HUES6 (cell line): Measurements from ENCODE around the gene ALG12.
"Not testable (repeated sequence)": the region's sequence is repeated elsewhere in the genome, so short reads cannot be mapped to it uniquely, and the experiment has no call there.

ENCODE experiments used
- H3K27ac ChIP-seq: 2 replicates; pipeline ENCODE4 v1.7.0; 2013; ENCODE audit warnings: low read depth, mild to moderate bottlenecking, low read length, inconsistent platforms
- H3K27me3 ChIP-seq: 2 replicates; pipeline ENCODE4 v1.6.1; 2013; ENCODE audit warnings: low read length; ENCODE audit not compliant: control insufficient read depth, insufficient read depth
- H3K36me3 ChIP-seq: 2 replicates; pipeline ENCODE4 v1.6.1; 2013; ENCODE audit warnings: low read length; ENCODE audit not compliant: control insufficient read depth, insufficient read depth
- H3K4me1 ChIP-seq: 2 replicates; pipeline ENCODE4 v1.6.1; 2013; ENCODE audit warnings: low read length; ENCODE audit not compliant: control insufficient read depth, insufficient read depth
- H3K4me3 ChIP-seq: 2 replicates; pipeline ENCODE4 v1.5.1; 2013; ENCODE audit warnings: low read depth, low read length
- H3K9ac ChIP-seq: one replicate; pipeline ENCODE4 v1.6.1; 2013; ENCODE audit warnings: mild to moderate bottlenecking, low read length
- H3K9me3 ChIP-seq: 2 replicates; pipeline ENCODE4 v1.6.1; 2013; ENCODE audit warnings: low read depth, low read length; ENCODE audit not compliant: control insufficient read depth, insufficient read depth

The ALG12 gene

DNA sequence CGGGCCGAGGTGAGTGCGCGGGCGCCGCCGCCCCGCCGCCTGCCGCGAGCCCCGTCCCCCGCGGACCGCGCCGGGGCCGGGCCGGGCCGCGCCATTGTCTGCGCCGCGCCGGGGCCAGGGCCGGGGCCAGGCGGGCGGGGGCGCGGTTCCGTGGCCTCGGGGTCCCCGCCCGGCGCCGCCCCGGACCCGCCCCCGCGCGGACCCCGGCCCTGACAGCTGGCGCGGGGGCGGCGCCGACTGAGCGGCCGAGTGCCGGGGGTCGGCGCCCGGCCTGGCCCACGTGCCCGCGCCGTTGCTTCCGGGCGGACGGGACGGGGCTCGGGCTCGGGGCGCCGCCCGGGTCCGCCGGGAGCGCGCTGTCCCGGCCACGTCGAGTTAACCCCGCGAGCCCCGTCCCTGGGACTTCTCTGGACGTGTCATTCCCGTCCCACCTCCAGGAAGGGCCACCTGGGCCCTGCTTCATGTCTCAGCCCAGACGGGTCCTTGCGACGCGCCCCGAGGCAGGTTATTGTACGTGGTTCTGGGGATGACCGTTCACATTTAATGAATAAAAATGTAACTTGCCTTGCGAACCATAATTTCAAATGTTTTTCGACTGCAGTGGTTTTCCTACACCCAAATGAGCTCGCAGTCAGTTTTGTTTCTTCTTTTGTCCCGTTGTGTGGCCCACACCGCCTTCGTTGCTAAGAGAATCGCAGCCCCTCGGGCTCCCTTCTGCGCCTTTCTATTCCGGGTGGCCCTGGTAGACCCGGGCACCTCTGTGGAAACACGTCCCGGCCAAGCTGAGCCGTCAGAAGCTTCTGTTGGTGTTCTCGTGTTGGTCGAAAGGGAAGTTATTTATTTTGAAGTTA lies 64.0 kb downstream of the ALG12 start:
- Histone ChIP-seq H3K4me1 (peaks cover 19% of the 10 kb centered on the region), H3K9me3 (no peaks in the 10 kb centered on the region), H3K27me3 (peaks cover 40% of the 10 kb centered on the region), H3K27ac (no peak overlapping the region), H3K36me3 (0 out of 2 replicates have a peak, but pooled peaks cover 3% of the 10 kb centered on the region), H3K4me3 (peak overlapping the region; percentile 98), H3K9ac (peak overlapping the region; percentile 78)

DNA sequence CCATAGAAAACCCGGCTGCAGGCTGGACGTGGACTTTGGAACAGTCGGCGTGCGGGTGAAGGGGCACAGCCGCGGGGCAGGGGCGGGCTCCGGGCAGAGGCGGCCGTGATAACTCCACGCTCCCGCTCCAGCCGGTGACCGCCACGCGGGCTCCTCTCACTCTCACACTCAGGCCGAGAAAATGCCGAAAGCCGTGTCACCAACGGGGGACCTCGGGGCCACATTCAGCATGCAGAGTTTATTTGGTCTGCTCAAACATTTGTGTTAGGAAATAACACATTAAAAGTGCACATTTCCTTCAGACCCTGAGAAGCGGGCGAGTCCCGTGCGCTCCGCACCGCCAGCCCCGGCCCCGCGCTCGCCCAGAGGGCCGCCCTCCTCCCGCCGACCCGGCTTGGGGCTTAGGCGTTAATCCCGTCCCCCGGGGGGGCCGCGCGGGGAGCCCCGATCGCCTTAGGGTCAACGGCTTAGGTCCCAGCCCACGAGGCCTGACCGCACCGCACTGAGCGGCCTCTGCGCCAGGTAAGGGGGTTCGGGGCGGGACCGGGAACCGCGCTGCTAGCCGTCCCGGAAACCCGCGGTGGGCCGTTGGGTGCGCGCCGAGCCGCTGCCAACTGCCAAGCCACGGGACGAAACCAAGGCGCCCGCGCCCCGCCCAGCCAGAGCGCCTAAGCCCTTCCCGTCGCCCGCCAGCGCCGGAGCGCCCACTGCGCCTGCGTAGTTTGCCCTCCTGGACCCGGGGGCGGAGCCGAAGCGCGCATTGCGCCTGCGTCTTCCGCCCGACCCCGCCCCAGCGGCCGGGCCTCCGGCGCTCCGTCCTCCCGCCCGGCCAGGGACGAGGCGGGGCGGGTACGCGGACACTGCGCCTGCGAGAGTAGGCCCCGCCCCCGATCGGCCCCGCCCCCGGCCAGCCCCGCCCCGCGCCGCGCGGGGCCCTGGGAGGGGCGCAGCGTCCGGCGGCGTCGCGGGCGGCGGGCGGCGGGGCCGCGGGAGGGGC lies 65.0 kb downstream of the ALG12 start, which contains the start of gene ZBED4:
ZBED4 (plus strand) TSS at position 947 of the 997 bp plus-strand sequence. CDS start 29,819 bp downstream, outside the sequence.
- Histone ChIP-seq H3K27ac (peak within 1 kb of the TSS; percentile 38; the same call in 1 of the 2 replicates), H3K27me3 (peaks cover 50% of the 10 kb centered on the region), H3K36me3 (0 out of 2 replicates have a peak, but pooled peaks cover 3% of the 10 kb centered on the region), H3K4me3 (peak within 1 kb of the TSS; percentile 98), H3K9me3 (no peaks in the 10 kb centered on the region), H3K4me1 (peaks cover 16% of the 10 kb centered on the region), H3K9ac (peak within 1 kb of the TSS; percentile 78)

DNA sequence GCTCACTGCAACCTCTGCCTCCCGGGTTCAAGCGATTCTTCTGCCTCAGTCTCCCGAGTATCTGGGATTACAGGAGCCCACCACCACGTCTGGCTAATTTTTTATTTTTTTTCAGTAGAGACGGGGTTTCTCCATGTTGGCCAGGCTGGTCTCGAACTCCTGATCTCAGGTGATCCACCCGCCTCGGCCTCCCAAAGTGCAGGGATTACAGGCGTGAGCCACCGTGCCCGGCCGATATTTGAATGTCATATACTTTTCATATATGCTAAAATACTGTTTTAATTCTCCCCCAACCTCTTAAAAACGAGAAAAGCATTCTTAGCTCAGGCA lies 65.7 kb downstream of the ALG12 start:
- H3K36me3 ChIP-seq, H3K9me3 ChIP-seq, H3K27ac ChIP-seq, H3K9ac ChIP-seq: not testable (repeated sequence)
- Histone ChIP-seq H3K4me1 (peaks cover 16% of the 10 kb centered on the region), H3K27me3 (peaks cover 57% of the 10 kb centered on the region), H3K4me3 (peak overlapping the region; percentile 80)

DNA sequence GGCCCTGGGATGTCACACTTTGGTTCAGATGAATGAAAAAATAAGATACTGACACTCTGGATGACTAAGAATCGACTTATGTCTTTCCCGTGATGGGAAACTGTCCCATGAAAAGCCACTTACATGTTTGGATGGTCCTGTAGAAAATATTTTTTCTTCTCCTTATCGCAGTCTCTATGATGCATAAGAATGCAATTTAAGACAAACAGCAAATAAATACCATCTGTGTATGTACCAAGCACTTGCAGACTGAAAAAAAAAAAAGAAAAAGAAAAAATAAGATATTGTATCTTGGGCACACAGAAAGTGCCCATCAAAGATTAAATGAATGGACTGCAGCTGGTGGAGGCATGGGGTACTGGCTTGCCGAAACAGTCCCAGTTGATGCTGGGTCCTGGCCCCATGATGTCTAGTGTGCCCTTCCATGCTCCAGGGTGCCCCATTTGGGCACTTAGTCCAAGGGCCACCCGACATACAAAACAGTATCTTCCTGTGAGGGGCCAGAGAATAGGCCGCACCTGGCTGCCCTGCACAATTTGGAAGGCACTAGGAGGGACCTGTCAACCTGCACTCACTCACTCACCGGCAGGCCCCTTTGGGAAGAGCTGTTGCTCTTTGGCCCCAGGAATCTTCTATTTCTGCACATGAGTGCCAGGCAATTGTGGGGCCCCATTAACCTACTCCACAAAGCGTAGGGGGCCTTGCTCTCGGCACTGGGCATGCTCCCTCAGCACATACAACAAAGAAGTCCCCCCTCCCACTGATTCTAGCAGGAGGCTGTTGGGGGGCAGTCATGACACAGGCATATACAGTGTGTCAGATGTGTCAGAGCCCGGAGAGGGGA lies 67.1 kb downstream of the ALG12 start:
- Histone ChIP-seq H3K4me3 (no peak overlapping the region), H3K27me3 (peaks cover 71% of the 10 kb centered on the region), H3K9me3 (no peaks in the 10 kb centered on the region), H3K9ac (no peak overlapping the region), H3K36me3 (no peaks in the 10 kb centered on the region), H3K27ac (no peak overlapping the region), H3K4me1 (peaks cover 15% of the 10 kb centered on the region)
